Measurements from ENCODE around the gene ASB1. TPM values are rescaled to one million over a fixed set of nuclear protein-coding genes. Genes with fewer than 3 reads are reported as not detected.
"Not testable (repeated sequence)": the region's sequence is repeated elsewhere in the genome, so short reads cannot be mapped to it uniquely, and the experiment has no call there.

The ASB1 gene
- total RNA-seq, 1 donor from 2014 or later = 32.0 TPM

- DNase-seq (ENCODE audit: low read depth) = not testable (repeated sequence)
These were observed 15.5 kb downstream of the ASB1 start for GRCh38 chr2:238442257-238442656.

GRCh38 chr2:238444242-238444641, 17.5 kb downstream of the ASB1 start:
- no peak for DNase-seq (ENCODE audit: low read depth)

DNA sequence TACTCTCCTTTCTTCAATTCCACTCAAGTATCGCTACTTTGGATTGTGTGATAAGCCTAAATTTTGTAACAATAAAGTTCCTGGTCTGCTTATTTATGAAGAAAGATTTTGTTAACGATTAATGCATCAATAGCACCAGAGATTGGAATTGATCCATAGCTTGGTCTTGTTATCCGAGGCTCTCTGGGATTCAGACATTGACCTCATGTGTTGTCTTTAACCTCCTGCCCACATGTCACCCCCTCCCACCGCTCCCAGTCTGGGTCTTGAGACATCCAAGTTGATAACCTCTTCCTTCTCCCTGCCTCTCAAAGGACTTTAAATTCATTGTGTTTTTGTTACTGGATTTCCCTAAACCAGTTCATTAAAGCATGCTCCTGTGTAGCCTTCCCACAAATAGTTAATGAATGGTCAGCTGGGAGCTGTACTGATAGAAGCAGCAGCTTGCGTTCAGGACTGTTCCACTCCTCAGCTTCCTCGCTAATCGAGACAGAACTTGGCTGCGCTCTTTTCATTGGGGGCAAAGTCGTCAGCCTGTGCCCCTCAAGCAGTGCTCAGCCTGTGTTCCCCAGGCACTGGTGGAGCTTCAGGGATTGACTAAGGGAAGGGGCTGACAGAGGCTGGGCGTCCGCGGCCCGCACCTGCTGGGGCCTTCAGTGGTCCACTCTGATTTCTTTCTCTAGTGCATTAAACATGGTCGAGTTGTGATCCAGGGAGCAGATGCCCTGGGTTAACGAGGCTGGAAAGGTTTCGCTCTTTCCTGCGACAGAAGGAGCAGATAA, 18.9 kb downstream of the ASB1 start:
- DNase-seq (ENCODE audit: low read depth) = no peak

- DNase-seq (ENCODE audit: low read depth) = no peak
These were observed 19.6 kb downstream of the ASB1 start for GRCh38 chr2:238446371-238446770.

- no peak for DNase-seq (ENCODE audit: low read depth)
These were observed 21.6 kb downstream of the ASB1 start for GRCh38 chr2:238448031-238448955.

DNA sequence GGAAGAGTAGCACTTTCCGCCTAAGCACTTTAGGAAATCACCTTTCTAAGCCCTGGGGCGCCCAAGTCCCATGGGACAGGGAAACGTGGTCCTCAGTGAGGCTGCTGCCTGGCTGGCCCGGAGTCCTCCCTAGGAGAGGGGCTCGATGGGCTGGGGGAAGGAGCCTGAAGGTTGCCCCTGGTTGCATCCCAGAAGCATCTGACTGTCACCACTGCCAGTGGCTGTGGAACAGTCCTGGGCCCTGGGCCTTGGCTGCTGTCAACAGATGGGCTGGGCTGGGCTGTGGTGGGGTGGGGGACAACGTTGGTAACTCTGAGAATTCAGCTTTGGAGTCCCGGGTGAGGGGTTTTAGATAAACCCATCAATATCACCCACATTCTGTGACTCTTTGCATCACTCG, 22.5 kb downstream of the ASB1 start:
- DNase-seq (ENCODE audit: low read depth) = no peak

DNA sequence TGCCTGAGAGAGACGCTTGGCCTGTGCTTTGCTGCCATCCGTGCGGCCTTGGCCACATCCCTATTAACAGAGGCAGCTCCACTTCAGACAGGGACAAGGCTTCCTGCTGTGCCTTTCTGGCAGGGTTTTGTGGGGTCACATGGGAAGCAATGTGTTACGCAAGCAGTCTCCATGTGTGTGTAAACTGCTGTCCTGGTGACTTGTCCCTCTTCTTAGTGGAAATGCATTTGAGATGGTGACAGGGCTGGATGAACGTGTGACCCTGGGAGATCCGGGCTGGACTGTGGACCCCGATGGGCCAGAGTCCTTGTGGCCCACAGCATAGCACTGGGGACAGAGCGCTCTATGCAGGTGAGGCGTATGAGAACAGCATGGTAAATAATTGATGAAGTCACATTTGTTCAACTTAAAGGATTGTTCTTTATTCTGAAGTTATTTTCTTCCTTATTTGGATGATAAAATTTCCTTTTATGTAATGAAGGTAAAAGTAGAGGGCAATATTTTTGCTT, 23.2 kb downstream of the ASB1 start:
- peak; percentile 49 for DNase-seq (ENCODE audit: low read depth)

DNA sequence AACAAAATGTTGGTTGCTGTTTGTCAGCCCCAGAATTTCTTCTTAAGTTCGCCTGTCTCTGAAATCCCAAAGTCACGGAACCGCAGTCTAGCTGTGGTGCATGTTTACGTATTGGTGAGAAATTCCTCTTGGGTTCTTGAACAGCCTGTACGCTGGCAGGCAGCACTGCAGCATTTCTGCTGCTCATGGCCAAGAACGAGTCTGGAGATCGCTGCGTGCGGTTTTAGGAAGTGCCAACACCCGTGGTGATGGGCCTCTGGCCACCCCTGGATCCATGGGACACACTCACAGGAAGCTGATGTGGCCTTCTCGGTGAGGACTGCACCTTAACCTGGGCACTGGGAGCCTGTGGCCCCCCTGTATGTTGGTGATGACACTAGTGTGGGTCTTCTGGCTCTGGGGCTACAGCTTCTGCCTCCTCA, 23.7 kb downstream of the ASB1 start:
- DNase-seq (ENCODE audit: low read depth) = no peak

- no peak for DNase-seq (ENCODE audit: low read depth)
These were observed 27.1 kb downstream of the ASB1 start for GRCh38 chr2:238453842-238454241.

GRCh38 chr2:238456449-238456848, 29.7 kb downstream of the ASB1 start:
- no peak for DNase-seq (ENCODE audit: low read depth)

GRCh38 chr2:238456970-238457926, 30.5 kb downstream of the ASB1 start:
- DNase-seq (ENCODE audit: low read depth) = no peak

DNA sequence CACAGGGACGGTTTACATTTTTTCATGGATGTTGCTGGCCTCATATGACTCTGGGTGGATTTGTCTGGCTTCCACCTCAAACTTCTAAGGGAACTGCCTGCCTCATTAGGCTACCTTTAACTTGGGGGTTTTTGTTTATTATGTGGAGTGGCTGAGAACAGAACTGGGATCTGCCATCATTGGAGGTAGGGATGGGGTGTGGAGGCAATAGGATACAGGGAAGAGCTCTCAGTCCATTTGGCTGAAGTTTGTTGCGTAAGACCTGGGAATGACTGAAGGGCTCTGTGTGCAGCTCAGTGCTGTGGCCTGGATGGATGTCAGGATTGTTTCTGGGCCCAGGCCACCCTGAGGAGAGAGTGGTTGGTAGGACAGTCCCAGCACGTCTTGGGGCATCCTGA, 31.2 kb downstream of the ASB1 start:
- DNase-seq (ENCODE audit: low read depth) = no peak

DNA sequence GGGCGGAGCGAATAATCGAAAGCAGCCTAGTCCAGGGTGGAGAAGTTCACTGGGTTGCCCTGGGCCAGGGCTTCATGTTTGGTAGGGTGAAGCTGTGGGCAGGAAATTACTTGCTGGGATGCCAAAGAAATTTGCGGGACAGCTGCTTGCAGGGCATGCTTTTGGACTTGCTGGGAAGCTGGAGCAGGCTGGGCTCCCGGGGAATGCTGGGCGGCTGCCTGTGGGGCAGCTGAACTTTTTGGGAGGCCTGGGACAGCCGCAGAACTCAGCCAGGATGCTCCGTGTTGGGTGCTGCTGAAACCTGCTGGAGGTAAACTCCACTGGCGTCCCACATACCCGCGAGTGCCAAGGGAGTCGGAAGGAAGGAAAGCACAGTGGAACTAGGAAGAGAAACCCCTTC, 31.9 kb downstream of the ASB1 start:
- no peak for DNase-seq (ENCODE audit: low read depth)

GRCh38 chr2:238459081-238459629, 32.4 kb downstream of the ASB1 start:
- DNase-seq (ENCODE audit: low read depth) = no peak

DNA sequence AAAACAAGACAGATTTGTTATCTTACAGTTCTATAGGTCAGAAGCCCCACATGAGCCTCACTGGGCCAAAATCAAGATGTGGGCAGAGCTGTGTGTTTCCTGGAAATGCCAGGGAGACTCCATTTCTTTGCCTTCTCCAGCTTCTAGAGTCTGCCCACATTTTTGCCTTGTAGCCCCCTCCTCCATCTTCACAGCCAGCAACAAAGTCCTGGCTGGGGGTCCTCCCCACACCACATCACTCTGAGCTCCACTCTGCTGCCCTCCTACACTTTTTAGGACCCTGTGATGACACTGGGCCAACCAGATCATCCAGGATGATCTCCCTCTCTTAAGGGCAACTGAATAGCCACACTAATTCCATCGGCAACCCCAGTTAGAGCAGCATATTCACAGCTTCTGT, 34.3 kb downstream of the ASB1 start:
- no peak for DNase-seq (ENCODE audit: low read depth)

DNA sequence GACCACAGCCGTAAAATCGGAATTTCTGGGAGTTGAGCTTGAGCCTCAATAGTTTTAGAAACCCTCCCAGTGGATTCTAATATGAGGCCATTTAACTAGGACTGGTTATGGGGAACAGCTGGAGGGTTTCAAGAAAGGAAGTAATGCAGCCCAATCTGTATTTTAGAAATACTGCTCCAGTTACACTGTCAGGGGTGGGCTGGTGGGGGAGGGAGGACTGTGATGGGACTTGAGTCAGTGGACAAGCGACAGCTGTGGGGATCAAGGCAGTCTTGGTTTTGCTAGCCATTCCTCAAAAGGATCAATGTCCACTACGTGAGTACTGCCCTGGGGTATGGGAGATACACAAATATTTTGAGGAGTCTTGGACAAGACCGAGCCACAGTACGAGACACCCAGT, 34.8 kb downstream of the ASB1 start:
- no peak for DNase-seq (ENCODE audit: low read depth)

GRCh38 chr2:238461916-238462315, 35.2 kb downstream of the ASB1 start:
- DNase-seq (ENCODE audit: low read depth) = no peak

- DNase-seq (ENCODE audit: low read depth) = peak; percentile 62
These were observed 36.2 kb downstream of the ASB1 start for GRCh38 chr2:238462782-238463396.

DNA sequence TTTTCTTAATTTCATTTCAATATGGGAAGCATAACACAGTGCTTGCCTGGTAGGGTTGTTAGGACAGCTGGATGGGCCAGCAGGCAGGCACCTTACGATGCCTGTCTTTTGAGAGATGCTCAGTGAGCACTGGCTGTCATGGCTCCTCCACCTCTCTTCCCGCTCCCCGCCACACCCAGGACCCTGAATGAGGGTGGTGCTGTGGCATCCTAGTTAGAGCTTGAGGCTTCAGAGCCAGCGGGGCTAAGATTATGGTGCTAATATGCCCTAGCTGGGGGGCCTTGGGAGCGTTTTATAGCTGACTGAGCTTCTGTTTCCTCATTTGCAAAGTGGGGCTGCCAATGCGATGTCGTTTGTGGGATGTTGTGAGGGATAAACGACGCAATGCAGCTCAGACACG, 37.7 kb downstream of the ASB1 start:
- DNase-seq (ENCODE audit: low read depth) = no peak

- DNase-seq (ENCODE audit: low read depth) = no peak
These were observed 38.9 kb downstream of the ASB1 start for GRCh38 chr2:238465487-238466242.
